Stomach (tissue), 4 donors: ENCODE results near the gene AAMP.
A peak's percentile ranks its signal among the peaks of the same experiment; 100 is the strongest.

ENCODE experiments used
- EP300 ChIP-seq: sonication (generic); formaldehyde crosslinking; IDR thresholded peaks from one replicate; pipeline ENCODE4 v1.6.1; 2017; ENCODE audit warnings: antibody characterized with exemption
- POLR2A ChIP-seq, 4 donors: fragments of 450-650 bp; IDR thresholded peaks; one replicate each; pipeline ENCODE4 v1.6.1; 2016; ENCODE audit warnings: antibody characterized with exemption in 4 of 4, control low read depth in 2 of 4, mild to moderate bottlenecking in 1 of 4, moderate library complexity in 1 of 4
- POLR2AphosphoS5 ChIP-seq, 3 donors: sonication (generic); formaldehyde crosslinking; IDR thresholded peaks; one replicate each; pipeline ENCODE4 v1.6.1; 2016; ENCODE audit warnings: antibody characterized with exemption in 3 of 3
- TF ChIP-seq, protein P1 (sequence below), 7 experiments: fragments of 450-650 bp in 4 of 7; fragments of 200-600 bp in 3 of 7; sonication (generic) in 3 of 7; IDR thresholded peaks; one replicate each; pipeline ENCODE4 v1.5.1; 2016 to 2019; ENCODE audit warnings: antibody characterized with exemption in 7 of 7, control low read depth in 2 of 7, mild to moderate bottlenecking in 1 of 7

DNA sequence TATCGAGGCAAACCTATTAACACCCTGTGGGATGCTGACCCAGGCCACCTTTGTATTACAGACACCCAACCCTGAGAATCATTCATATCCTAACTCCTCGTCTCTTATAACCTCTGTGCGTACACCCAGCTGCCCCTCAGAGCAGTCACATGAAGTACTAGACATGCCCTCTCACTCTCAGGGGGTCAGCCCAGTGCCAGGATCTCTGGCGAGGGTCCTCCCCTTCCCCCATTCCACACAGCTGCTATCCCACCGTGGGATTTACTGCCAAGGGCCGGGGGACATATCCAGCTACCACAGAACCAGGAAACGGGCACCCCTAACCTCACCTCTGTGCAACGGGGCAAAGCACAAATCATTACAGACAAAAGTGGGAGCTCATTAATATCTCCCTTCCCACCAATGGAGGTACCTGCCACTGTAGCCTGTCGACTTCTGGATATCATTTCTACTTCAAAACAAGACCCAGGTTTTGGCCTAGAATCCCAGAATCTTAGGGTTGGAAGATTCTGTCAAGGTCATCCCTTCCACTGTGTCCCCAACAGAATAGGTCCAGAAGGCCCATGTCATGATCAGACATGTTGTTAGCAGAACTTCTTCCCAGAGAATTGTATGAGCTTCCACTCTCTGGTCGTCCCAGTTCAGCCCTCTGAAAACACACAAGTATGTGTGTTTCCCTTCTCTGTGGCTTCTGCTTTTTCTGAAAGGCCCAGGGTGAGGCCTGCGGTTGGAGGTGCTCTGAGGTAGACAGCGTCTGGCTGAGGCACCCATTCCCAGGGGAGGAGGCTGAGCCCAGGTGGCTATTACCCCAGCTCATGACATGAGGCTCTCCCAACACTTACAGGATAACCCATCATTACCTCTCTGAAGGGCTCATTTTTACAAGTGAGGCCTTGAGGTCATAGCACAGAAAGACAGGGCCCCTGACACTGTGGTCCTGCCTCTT, 20.7 kb upstream of the AAMP start:
- TF ChIP-seq, protein P1, sequence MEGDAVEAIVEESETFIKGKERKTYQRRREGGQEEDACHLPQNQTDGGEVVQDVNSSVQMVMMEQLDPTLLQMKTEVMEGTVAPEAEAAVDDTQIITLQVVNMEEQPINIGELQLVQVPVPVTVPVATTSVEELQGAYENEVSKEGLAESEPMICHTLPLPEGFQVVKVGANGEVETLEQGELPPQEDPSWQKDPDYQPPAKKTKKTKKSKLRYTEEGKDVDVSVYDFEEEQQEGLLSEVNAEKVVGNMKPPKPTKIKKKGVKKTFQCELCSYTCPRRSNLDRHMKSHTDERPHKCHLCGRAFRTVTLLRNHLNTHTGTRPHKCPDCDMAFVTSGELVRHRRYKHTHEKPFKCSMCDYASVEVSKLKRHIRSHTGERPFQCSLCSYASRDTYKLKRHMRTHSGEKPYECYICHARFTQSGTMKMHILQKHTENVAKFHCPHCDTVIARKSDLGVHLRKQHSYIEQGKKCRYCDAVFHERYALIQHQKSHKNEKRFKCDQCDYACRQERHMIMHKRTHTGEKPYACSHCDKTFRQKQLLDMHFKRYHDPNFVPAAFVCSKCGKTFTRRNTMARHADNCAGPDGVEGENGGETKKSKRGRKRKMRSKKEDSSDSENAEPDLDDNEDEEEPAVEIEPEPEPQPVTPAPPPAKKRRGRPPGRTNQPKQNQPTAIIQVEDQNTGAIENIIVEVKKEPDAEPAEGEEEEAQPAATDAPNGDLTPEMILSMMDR (IDR thresholded peaks at IDR 0.05) = no peak
- TF ChIP-seq POLR2A (IDR thresholded peaks at IDR 0.05) (no peak), EP300 (no peak), POLR2AphosphoS5 (IDR thresholded peaks at IDR 0.05) (peak in 1 of 3 donors; percentile 13)
